Measurements from ENCODE around the gene GPBP1.
"Not testable (repeated sequence)": the region's sequence is repeated elsewhere in the genome, so short reads cannot be mapped to it uniquely, and the experiment has no call there.

GPBP1 gene

DNA sequence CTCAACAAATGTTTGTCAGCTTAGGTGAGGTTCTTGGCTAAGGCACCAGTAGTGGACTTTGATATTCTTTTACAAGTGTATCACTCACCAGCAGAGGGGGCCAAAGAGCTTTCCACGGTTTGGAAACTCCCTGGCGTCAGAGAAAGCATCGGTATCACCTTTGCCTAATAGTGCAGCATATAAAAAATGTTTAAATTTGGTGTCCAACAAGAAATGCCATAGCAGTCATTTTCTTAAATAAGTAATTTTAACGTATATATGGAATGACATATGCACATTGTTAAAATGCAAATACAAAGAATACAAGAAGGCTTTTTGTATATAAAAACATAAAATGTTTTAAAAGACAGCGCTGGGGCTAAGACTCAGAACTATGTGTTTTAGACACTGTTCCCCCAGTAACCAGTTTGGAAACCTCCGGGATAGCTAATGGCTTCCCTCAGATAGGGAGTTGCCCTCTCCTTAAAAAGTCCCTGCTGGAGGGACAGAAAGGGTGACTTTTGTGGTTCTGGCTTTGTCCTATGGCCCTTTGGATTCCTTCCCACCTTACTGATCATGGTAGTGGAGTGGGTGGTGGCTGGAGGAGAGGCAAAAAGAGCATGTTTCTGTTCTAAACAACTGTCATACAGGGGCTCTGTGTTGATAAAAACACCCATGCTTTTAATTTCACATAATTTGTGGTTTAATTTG, 124.6 kb downstream of the GPBP1 start:
- DNase-seq = peak; percentile 70

- DNase-seq = peak; percentile 72
Observed at GRCh38 chr5:57298985-57299491, 125.2 kb downstream of the GPBP1 start.

- DNase-seq = no peak
Observed at GRCh38 chr5:57299986-57300385, 126.1 kb downstream of the GPBP1 start.

GRCh38 chr5:57302164-57302563, 128.3 kb downstream of the GPBP1 start:
- no peak for DNase-seq

- DNase-seq = no peak
Observed at GRCh38 chr5:57302643-57303042, 128.8 kb downstream of the GPBP1 start.

DNA sequence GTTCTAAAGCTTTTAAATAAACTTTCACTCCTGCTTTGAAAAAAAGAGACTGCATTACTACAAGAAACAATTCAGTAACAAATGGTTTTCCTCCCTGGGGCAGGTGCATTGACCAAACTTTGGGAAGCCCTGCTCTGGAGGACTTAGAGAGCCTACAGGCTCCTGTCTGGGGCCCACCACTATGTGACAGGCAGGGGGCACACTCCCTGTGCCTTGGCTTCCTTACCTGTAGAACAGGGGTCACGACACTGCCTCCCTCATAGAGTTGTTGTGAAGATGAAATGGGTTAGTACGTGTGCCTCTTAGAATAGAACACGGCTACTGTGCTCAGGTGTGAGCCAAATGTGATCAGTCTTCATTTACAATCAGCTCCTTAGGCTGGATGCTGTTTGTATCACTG, 130.1 kb downstream of the GPBP1 start:
- no peak for DNase-seq

DNA sequence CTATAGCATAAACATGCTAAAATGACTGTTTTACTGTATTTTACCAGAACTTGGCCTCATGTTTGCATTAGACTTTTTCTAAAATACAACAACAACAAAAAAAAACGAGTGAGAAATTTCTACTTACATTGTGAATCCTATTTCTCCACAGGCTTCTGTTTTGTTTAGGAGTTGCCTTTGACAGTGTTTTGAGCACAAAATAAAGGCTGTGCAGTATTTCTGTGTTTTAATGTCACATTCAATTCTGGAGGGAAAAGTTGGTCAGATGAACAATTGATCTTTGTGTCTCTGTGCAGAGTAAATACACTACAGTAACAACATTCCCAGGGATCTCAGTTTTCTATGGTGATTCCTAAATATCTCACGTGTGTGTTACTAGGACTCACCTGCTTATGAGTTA, 131.1 kb downstream of the GPBP1 start:
- no peak for DNase-seq

- no peak for DNase-seq
Observed at GRCh38 chr5:57306359-57306758, 132.5 kb downstream of the GPBP1 start.

- no peak for DNase-seq
Observed at GRCh38 chr5:57307516-57307915, 133.7 kb downstream of the GPBP1 start.

GRCh38 chr5:57309022-57309421, 135.2 kb downstream of the GPBP1 start:
- not testable (repeated sequence) for DNase-seq

DNA sequence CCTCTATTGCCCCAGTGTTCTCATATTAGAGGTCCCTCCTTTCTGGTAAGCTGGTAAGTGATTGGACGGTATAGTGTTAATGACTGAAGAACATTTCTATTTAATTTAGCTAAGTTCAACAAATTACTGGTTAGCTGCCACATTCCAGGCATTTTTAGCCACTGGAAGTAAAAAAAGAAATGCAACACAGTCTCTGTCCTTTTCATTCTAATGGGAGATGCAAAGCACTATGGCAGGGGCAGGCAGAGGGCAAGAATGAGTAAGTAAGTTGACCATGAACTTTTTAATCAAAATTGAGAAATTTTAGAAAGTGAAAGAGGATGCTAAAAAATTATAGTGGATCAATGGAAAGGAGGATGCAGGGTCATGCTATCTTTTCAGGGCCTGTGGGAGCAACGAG, 137.4 kb downstream of the GPBP1 start:
- DNase-seq = no peak

DNA sequence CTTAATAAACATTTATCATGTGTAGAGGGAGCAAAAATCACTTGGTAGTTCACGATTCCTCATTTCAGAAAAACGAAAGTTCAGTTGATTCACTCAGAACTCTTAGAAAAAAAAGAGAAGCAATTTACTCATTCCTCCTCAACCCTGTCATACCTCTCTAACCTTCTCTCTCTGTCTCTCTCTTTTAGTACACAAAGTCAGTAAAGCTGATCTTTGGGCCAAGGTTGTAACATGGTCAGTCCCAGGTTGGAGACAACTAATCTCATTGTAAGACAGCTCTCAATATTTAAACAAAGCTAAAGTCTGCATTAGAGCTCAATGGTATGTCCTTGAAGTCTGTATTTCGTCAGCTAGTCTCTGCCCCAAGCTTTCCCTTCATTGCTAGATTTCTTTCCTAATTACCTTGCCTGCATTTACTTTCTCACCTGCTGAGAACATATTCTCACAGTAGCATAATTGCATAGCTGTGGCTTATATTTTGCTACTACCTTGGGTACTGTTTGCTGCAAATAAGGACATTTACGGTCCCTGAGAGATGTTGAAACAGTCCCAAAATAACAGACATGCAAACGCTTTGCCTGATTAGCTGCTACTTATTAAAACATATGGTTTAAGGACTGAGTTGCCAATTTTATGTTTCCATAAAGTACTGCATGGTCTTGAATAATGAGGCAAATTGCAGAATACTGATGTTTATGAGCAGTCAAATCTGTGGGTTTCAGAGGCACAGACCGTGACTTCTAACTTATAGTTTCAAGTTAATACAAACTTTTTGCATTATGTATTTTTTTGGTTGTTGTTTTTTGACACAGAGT, 138.3 kb downstream of the GPBP1 start:
- DNase-seq = no peak

DNA sequence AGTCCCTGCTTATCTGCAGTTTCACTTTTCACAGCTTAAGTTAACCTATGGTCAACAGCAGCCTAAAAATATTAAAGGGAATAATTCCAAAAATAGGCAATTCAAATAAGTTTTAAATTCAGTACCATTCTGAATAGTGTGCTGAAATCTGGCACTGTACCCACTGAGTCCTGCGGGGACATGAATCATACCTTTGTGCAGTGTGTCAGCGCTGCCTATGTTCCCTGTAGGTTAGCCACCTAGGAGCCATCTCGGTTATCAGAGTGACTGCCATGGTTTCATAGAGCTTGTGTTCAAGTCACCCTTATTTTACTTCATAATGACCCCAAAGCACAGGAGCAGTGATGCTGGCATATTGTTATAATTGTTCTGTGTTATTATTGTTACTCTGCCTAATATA, 139.9 kb downstream of the GPBP1 start:
- no peak for DNase-seq

Data from HCEC 1CT (cell line).